ENCODE results near the gene BACH2. TPM values are rescaled to one million over a fixed set of nuclear protein-coding genes. Genes with fewer than 3 reads are reported as not detected.

BACH2 gene
- total RNA-seq, 2 experiments from 2014 or later, result 60.7 to 66.9 TPM

DNA sequence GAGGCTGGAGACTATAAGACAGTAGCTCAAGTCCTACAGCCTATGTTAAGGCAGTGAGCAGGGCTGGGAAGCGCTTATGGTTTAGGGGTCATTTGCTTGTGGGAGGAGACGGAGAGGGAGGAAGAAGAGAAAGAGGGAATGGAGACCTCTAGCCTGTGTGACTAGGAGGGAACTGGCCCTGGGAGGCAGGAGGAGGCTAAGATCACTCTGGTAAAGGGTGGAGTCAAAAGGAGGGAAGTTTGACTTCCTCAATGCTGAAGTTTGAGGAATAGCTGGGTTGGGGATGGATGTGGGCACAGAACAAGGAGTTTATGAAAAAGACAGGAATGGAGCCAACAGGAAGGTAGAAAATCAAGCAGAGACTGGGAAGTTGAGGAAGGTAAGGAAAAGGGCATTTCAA lies 6.4 kb upstream of the BACH2 start:
- POLR2A ChIA-PET, result interaction anchor here (1.1 to 1.3 kb wide), 3 partner anchors 11 to 108 kb away, joined by 3 to 4 read pairs (median 3); no protein-coding TSS in a partner anchor
- DNase-seq, result no peak
- TF ChIP-seq, protein P1, sequence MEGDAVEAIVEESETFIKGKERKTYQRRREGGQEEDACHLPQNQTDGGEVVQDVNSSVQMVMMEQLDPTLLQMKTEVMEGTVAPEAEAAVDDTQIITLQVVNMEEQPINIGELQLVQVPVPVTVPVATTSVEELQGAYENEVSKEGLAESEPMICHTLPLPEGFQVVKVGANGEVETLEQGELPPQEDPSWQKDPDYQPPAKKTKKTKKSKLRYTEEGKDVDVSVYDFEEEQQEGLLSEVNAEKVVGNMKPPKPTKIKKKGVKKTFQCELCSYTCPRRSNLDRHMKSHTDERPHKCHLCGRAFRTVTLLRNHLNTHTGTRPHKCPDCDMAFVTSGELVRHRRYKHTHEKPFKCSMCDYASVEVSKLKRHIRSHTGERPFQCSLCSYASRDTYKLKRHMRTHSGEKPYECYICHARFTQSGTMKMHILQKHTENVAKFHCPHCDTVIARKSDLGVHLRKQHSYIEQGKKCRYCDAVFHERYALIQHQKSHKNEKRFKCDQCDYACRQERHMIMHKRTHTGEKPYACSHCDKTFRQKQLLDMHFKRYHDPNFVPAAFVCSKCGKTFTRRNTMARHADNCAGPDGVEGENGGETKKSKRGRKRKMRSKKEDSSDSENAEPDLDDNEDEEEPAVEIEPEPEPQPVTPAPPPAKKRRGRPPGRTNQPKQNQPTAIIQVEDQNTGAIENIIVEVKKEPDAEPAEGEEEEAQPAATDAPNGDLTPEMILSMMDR (IDR thresholded peaks at IDR 0.05), result no peak
- Mint-ChIP-seq H3K9me3 (peaks cover 4% of the 10 kb centered on the region), H3K4me3 (no peak overlapping the region), H3K27me3 (peaks cover 10% of the 10 kb centered on the region), H3K27ac (no peak overlapping the region), H3K4me1 (ENCODE audit: low read depth) (peaks cover 40% of the 10 kb centered on the region), H3K36me3 (ENCODE audit: low read depth) (peaks cover 7% of the 10 kb centered on the region)
- no peak for ATAC-seq
- intact Hi-C loops (cut with micrococcal nuclease), result no loop called here
- CTCF ChIA-PET, result interaction anchor here (0.6 to 1.4 kb wide), 5 partner anchors 8 to 176 kb away, joined by 3 read pairs; no protein-coding TSS in a partner anchor

DNA sequence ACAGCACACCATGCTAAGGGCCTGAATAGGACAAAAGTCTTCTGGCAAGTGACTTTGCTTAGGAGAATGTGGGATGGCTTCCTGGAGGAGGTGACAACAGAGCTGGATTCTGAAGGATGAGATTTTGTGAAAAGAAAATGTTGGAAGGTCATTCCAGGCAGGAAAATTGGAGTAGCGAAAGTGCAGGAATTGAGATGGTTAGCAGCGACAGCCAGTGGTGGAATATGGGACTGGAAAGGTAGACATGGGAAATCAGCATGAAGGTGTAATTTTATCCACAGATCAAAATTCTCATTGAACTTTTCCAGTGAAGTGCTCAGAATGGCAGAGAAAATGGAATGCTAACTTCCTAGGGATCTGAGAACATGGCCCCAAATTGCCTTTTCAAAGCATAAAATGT lies 5.7 kb upstream of the BACH2 start:
- Mint-ChIP-seq H3K27me3 (peaks cover 10% of the 10 kb centered on the region), H3K36me3 (ENCODE audit: low read depth) (peaks cover 7% of the 10 kb centered on the region), H3K27ac (no peak overlapping the region), H3K4me1 (ENCODE audit: low read depth) (peaks cover 45% of the 10 kb centered on the region), H3K9me3 (peaks cover 4% of the 10 kb centered on the region), H3K4me3 (no peak overlapping the region)
- ATAC-seq, result no peak
- no peak for DNase-seq
- CTCF ChIA-PET, result interaction anchor here (0.9 kb wide), 1 partner anchor 13 kb away, joined by 3 read pairs; no protein-coding TSS in a partner anchor
- POLR2A ChIA-PET, result interaction anchor here (1.2 kb wide), 1 partner anchor 109 kb away, joined by 3 read pairs; no protein-coding TSS in a partner anchor
- intact Hi-C loops (cut with micrococcal nuclease), result no loop called here
- TF ChIP-seq, protein P1 (IDR thresholded peaks at IDR 0.05), result no peak

DNA sequence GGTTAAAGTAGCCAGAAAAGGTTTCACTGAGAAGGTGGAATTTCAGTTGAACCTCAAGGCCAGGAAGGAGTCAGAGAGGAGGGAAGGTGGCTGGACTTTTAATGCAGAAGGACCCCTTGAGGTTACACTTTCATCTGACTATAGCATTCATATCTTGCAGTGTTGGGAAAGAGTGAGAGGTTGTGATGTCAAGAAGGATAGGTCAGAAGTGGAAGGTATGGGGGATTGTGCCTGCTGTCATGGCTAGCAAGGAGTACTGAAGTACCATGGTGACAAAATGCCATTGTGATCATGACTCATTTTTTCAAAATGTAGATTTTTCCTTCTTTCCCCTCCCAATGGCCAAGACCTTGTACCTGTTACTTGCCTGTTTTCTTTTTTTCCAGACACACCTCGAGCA lies 5.2 kb upstream of the BACH2 start:
- Mint-ChIP-seq H3K4me3 (no peak overlapping the region), H3K36me3 (ENCODE audit: low read depth) (peaks cover 7% of the 10 kb centered on the region), H3K9me3 (peaks cover 4% of the 10 kb centered on the region), H3K4me1 (ENCODE audit: low read depth) (peaks cover 42% of the 10 kb centered on the region), H3K27ac (no peak overlapping the region), H3K27me3 (peaks cover 10% of the 10 kb centered on the region)
- CTCF ChIA-PET, result no interaction called here
- TF ChIP-seq, protein P1 (IDR thresholded peaks at IDR 0.05), result no peak
- DNase-seq (no peak), ATAC-seq (no peak)
- POLR2A ChIA-PET, result interaction anchor here (1.3 kb wide), 1 partner anchor 172 kb away, joined by 3 read pairs; no protein-coding TSS in a partner anchor
- intact Hi-C loops (cut with micrococcal nuclease), result no loop called here

DNA sequence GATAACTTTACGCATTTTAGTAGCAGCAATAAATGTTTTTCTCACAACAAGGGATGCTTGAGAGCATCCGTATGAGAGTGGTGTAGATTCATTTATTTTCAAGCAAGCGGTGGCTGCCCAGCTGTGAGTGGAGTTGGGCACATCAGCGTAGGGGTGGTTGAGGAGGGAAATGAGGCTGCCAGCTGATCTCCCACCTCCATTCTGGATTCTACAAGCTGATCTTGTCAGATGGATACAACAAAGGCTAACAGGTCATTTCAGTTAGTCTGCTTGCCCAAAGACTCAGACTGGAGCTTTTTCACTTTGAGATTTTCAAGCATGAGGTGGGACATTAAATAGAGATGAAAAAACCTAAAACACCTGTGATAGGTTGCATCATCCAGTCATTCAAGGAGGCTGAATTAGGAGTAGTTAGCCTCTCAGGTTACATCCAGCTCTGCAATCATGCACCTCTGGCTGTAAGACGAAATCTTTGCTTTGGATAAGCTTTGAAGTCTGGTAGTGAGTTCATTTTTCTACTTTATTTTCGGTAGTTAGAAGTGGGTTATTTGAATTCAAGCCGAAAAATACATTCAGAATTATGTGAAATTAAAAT lies 1.9 kb upstream of the BACH2 start:
- POLR2A ChIA-PET, result interaction anchor here (0.8 to 8.8 kb wide), 7 partner anchors 9 to 199 kb away, joined by 3 to 61 read pairs (median 4); no protein-coding TSS in a partner anchor
- Mint-ChIP-seq H3K27ac (no peak overlapping the region), H3K4me3 (no peak overlapping the region), H3K9me3 (peaks cover 4% of the 10 kb centered on the region), H3K36me3 (ENCODE audit: low read depth) (peaks cover 22% of the 10 kb centered on the region), H3K27me3 (peaks cover 9% of the 10 kb centered on the region), H3K4me1 (ENCODE audit: low read depth) (peaks cover 30% of the 10 kb centered on the region)
- DNase-seq, result no peak
- TF ChIP-seq, protein P1 (IDR thresholded peaks at IDR 0.05), result no peak
- intact Hi-C loops (cut with micrococcal nuclease), result no loop called here
- CTCF ChIA-PET, result interaction anchor here (1.0 to 4.3 kb wide), 6 partner anchors 12 to 181 kb away, joined by 3 to 32 read pairs (median 5); no protein-coding TSS in a partner anchor
- no peak for ATAC-seq

GRCh38 chr6:90297867-90298381 lies 1.3 kb upstream of the BACH2 start:
- intact Hi-C loops (cut with micrococcal nuclease), result loop anchor here (2.0 kb wide), 1 partner anchor 101 kb away; no protein-coding TSS in a partner anchor
- TF ChIP-seq, protein P1 (IDR thresholded peaks at IDR 0.05), result no peak
- ChIA-PET POLR2A (interaction anchor here (0.5 to 8.8 kb wide), 9 partner anchors 9 to 200 kb away, joined by 3 to 61 read pairs (median 4); no protein-coding TSS in a partner anchor), CTCF (interaction anchor here (1.1 to 4.3 kb wide), 5 partner anchors 11 to 179 kb away, joined by 3 to 32 read pairs (median 5); no protein-coding TSS in a partner anchor)
- peaks cover 28% of the 10 kb centered on the region for H3K36me3 Mint-ChIP-seq (ENCODE audit: low read depth)
- no peak for ATAC-seq
- H3K4me1 Mint-ChIP-seq (ENCODE audit: low read depth), result peaks cover 33% of the 10 kb centered on the region
- H3K9me3 Mint-ChIP-seq, result peaks cover 4% of the 10 kb centered on the region
- H3K27ac Mint-ChIP-seq, result no peak overlapping the region
- H3K27me3 Mint-ChIP-seq, result peaks cover 7% of the 10 kb centered on the region
- peak overlapping the region; percentile 62 for H3K4me3 Mint-ChIP-seq
- no peak for DNase-seq
